ENCODE data around the gene CHAT.

DNA sequence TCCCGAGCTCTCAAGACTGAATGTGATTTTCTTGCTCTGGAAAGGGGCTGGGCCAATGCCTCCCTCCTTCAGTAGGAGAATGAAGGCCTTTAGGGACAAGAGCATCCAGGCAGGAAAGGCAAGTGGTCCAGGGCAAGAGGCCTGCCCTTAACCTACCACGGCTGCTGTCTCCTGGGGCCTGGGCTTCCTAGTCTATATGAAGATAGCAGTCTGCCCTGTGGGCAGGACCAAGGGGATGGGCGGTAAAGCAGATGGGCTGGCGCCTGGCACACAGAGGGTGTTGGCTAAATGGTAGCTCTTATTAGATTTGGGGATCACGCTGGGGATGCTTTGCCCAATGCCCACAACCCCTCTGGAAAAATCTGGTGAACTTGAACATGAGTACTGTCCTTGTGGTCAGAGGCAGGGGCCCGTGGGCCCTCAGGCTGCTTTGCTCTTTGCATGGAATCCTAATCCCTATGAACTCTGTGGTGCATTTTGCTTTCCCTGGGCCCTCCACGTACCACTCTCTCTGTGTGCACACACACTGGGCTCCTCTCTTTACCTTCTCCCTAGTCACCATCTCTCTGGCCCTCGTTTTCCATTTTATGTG is 20.3 kb downstream of the CHAT start:
- TF ChIP-seq POLR2A (IDR thresholded peaks at IDR 0.05; ENCODE audit: low read depth, low read length) = no peak
- TF ChIP-seq, protein P1, sequence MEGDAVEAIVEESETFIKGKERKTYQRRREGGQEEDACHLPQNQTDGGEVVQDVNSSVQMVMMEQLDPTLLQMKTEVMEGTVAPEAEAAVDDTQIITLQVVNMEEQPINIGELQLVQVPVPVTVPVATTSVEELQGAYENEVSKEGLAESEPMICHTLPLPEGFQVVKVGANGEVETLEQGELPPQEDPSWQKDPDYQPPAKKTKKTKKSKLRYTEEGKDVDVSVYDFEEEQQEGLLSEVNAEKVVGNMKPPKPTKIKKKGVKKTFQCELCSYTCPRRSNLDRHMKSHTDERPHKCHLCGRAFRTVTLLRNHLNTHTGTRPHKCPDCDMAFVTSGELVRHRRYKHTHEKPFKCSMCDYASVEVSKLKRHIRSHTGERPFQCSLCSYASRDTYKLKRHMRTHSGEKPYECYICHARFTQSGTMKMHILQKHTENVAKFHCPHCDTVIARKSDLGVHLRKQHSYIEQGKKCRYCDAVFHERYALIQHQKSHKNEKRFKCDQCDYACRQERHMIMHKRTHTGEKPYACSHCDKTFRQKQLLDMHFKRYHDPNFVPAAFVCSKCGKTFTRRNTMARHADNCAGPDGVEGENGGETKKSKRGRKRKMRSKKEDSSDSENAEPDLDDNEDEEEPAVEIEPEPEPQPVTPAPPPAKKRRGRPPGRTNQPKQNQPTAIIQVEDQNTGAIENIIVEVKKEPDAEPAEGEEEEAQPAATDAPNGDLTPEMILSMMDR (IDR thresholded peaks at IDR 0.05; ENCODE audit: extremely low read depth in 1 of 2, insufficient read depth in 1 of 2, low read depth in 1 of 2, low read length in 2 of 2) = no peak
- no peak for TF ChIP-seq JUN (IDR thresholded peaks at IDR 0.05; ENCODE audit: borderline replicate concordance, insufficient read depth, insufficient read length, low read depth)
- no peak for TF ChIP-seq MAX (IDR thresholded peaks at IDR 0.05; ENCODE audit: insufficient read depth, insufficient read length)
- TF ChIP-seq MYC (IDR thresholded peaks at IDR 0.05; ENCODE audit: low read depth, low read length) = no peak
- no peak for TF ChIP-seq EZH2 (IDR thresholded peaks at IDR 0.05; ENCODE audit: borderline replicate concordance, low read depth, low read length, severe bottlenecking)
- no peak for TF ChIP-seq POLR2AphosphoS5 (IDR thresholded peaks at IDR 0.05; ENCODE audit: insufficient read depth, low read depth, low read length)
